ENCODE measurements around the gene RNPEP.

DNA sequence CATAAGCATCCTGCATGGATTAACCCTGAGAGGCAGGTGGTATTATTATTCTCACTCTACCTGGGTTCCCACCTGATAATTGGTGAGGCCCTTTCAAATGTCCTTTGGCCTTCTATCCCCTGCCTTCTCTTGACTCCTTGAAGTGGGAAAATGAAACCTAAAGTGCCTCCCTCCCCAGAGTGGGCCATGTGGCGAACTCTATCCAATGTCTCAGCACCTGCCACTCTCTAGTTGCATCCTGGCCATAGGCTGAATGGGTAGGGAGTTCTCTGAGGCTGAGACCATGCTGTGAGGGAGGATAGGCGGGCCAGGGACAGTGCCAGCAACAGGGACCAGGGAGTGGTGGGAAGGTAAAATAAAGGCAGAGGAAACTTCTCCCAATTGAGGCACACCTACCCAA lies 63.3 kb downstream of the RNPEP start:
- TF ChIP-seq POLR2A (IDR thresholded peaks at IDR 0.05) = no peak
- TF ChIP-seq, protein P1, sequence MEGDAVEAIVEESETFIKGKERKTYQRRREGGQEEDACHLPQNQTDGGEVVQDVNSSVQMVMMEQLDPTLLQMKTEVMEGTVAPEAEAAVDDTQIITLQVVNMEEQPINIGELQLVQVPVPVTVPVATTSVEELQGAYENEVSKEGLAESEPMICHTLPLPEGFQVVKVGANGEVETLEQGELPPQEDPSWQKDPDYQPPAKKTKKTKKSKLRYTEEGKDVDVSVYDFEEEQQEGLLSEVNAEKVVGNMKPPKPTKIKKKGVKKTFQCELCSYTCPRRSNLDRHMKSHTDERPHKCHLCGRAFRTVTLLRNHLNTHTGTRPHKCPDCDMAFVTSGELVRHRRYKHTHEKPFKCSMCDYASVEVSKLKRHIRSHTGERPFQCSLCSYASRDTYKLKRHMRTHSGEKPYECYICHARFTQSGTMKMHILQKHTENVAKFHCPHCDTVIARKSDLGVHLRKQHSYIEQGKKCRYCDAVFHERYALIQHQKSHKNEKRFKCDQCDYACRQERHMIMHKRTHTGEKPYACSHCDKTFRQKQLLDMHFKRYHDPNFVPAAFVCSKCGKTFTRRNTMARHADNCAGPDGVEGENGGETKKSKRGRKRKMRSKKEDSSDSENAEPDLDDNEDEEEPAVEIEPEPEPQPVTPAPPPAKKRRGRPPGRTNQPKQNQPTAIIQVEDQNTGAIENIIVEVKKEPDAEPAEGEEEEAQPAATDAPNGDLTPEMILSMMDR (IDR thresholded peaks at IDR 0.05) = no peak
- TF ChIP-seq EP300 (IDR thresholded peaks at IDR 0.05) = no peak
